IPS-NIHi11 (cell line): ENCODE results near the gene LCAT.
"Not testable (repeated sequence)": the region's sequence is repeated elsewhere in the genome, so short reads cannot be mapped to it uniquely, and the experiment has no call there.

ENCODE experiments used
- DNase-seq: peaks from one replicate; pipeline ENCODE4 v3.0.0; 2012; ENCODE audit warnings: mixed read lengths, low spot score

Gene LCAT

DNA sequence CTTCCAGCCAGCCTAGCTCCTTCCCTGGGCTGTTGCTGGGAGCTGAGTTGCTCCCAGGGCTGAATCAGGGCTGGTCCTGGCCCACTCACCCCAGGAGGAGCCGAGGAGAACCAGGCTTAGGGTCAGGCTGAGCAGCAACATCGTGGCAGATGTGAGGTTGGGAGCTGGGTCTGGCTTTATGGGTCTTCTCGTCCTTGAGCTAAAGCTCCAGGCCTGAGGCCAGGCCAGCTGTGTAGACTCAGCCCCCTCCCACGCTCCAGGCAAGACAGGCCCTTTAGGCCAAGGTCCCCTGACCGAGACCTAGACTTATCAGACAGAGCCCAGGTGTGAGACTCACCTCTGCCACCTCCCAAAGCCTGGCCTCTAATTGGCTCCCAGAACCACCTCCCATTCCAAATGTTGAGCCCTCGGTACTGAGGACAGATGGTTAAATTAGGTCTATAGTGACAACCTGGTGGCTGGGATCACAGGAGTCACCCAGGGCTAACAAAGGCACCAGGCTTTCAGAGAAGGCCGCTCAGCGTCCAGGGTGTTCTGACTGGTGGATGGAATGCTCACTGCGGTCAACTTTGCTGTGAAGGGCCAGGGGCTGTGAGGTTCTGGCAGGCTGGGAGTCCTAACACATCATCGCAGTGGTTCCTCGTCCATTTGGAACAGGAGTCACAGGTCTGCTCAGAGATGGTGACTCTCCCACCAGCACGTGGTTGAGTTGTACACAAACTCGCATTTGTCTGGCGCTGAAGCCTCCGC, 12.0 kb downstream of the LCAT start, which contains the start of gene CTRL:
Gene CTRL, minus strand, starts transcription at position 151 of the 750 bp plus-strand sequence. Its CDS starts 10 bp downstream, at position 141.
- DNase-seq = no peak

DNA sequence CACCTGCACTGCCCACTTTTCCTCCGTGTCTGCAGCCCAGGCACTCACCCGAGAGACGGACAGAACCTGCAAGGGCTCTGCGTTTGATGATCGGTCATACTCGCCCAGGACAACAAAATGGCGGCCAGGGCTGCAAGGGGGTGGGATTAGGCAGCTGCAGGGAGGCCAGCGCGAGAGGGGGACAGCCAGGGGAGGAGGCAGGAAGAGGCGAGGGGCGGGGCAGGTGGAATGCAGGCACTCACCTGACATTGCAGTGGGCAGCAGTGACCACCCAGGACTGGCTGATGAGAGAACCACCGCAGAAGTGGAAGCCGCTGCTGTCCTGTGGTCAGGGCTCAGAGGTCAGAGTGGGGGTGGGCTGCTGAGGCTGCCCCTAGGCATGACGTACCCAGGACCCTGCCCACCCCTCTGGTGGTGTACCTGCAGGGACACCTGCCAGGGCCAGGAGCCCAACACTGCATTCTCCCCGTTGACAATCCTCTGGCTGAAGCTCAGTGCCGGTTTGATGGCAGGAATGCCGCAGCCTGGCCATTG, 13.2 kb downstream of the LCAT start:
- no peak for DNase-seq

DNA sequence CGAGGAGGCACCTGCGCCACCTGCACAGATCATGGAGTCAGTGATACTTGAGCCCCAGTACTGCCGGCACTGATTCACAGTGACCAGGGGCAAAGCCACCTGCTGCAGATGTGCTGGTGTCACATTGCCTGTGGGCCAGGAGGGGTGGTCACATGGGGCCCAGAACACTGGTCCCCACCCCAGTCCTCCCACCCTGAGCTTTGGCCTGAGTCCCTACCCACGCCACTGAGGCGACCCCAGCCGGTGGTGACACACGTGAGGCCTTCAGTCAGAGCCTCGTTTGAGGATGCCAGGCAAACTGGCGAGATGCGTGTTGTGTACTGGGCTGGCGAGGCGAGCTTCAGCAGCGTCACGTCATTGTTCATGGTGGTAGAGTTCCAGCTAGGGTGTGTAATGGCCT, 13.7 kb downstream of the LCAT start:
- DNase-seq = no peak

DNA sequence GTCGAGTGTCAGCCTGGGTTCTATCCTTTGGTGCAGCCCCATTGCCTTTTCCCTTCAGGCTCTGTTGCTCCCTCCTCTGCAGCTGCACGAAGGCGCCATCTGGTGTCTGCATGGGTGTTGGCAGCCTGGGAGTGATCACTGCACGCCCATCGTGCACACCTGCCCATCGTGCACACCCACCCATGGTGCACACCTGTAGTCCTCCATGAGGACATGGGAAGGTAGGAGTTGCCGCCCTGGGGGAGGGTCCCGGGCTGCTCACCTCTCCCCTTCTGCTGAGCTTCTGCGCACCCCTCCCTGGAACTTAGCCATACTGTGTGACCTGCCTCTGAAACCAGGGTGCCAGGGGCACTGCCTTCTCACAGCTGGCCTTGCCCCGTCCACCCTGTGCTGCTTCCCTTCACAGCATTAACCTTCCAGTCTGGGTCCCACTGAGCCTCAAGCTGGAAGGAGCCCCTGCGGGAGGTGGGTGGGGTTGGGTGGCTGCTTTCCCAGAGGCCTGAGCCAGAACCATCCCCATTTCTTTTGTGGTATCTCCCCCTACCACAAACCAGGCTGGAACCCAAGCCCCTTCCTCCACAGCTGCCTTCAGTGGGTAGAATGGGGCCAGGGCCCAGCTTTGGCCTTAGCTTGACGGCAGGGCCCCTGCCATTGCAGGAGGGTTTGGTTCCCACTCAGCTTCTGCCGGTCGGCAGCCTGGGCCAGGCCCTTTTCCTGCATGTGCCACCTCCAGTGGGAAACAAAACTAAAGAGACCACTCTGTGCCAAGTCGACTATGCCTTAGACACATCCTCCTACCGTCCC, 15.2 kb downstream of the LCAT start:
- peak; percentile 90 for DNase-seq

DNA sequence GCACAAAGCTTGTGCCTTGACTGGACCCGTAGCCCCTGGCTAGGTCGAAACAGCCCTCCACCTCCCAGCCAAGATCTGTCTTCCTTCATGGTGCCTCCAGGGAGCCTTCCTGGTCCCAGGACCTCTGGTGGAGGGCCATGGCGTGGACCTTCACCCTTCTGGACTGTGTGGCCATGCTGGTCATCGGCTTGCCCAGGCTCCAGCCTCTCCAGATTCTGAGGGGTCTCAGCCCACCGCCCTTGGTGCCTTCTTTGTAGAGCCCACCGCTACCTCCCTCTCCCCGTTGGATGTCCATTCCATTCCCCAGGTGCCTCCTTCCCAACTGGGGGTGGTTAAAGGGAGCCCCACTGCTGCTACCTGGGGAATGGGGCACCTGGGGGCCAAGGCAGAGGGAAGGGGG, 15.8 kb downstream of the LCAT start:
- no peak for DNase-seq

DNA sequence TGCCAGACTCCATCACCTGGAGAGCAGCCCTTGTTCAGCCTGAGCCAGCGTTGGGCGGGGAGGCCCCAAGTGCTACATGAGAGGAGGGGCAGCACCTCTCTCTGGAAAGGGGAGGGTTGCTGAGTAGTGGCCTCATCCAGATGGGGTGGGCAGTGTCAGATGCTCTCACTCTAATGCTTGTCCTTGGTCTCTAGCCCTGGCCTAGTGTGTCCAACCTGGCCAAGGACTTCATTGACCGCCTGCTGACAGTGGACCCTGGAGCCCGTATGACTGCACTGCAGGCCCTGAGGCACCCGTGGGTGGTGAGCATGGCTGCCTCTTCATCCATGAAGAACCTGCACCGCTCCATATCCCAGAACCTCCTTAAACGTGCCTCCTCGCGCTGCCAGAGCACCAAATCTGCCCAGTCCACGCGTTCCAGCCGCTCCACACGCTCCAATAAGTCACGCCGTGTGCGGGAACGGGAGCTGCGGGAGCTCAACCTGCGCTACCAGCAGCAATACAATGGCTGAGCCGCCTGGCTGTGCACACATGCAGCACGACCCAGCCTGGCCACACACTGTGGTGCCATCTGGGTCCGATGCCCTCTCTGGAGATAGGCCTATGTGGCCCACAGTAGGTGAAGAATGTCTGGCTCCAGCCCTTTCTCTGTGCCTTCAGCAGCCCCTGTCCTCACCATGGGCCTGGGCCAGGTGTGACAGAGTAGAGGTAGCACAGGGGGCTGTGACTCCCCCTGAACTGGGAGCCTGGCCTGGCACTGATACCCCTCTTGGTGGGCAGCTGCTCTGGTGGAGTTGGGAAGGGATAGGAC, 16.6 kb downstream of the LCAT start:
- no peak for DNase-seq

DNA sequence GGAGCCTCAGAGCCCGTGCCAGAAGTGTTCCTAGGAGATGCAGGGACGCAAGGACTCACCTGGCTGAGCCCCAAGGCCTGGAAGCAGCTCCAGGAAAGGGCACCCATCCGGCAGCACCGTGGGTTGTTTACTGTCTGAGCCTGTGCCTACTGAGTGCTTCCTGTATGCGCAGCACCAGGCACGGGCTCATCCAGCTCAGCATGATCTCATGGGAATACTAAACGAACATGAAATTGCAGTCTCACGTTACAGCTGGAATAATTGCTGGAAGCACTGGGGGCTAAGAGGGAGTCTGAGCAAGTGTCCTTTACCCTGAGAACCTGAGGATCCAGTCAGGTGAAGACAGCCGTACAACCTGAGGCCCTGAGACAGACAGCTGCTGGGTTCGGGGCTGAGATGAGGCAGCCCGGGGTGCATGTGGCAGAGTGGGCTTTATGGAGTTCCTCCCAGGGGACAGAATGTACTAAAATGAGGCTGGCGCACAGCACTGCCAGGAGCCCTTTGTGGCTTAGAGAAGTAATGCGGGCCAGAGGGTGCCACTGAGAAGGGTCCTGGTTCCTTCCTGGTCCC, 17.7 kb downstream of the LCAT start:
- peak; percentile 55 for DNase-seq

DNA sequence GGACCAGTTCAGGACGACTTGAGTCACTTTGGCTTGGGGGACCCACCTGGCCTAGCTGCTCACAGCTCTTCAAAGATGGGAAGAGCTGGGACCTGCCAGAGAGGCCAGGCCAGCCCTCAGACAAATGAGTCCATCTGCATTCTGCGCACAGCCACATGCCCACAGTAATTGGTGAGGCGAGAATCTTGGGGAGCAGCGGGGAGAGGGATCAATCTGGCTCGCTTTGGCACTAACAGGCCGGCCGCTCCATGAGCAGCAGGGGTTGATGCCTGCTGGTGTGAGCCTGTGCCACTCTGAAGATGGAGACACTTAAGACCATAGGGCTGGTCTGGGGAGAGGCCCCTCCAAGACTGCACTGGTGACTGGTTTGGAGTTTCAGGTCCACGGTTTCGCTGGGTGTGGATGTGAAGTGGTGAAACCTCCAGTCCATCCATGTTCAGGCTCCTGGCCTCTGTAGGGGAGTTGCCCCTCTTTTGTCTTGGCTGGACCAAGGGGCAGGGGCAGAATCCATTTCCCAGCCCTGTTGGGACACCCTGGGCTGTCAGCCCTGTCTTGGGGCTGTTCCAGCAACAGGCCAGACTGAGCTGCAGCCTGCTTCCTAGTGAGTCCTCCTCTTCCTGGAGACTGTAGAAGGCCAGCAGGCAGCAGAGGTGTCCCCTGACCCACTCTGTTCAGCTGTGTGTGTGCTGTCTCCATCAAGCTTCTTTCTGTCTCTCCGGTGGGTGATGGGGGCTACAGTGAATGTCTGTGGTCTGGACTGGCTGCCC, 19.6 kb downstream of the LCAT start:
- no peak for DNase-seq

DNA sequence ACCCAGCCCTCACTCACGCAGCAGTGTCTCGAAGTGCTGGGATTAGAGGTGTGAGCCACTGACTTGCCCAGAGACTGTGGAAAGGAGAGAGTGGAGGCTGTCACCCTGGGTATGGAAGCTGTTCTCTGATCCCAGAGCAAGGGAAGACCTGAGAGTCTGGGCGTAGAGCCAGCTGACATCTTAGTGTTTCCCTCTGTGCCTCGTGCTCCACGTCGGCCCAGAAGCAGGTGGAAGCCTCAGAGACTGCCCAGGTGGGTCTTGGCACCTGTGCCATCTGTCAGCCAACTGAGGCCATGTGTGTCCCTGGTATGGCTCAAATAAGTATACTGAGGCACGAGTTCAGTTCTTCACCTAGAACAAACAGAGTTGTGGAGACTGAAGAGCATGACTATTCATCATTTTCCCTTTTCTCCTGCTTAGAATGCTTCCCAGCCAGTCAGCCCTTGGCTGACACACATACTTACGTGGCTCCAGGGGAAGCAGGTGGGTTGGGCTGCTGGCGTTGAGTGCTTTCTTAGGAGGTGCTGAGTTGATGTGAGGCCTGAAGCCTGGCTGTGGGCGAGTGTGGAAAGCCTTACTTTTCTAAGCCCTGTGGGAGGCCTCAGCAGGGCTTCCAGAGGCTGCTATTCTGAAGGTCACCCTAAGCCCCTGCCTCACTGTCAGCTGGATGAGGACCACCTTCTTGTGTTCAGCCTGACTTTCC, 20.4 kb downstream of the LCAT start:
- no peak for DNase-seq

DNA sequence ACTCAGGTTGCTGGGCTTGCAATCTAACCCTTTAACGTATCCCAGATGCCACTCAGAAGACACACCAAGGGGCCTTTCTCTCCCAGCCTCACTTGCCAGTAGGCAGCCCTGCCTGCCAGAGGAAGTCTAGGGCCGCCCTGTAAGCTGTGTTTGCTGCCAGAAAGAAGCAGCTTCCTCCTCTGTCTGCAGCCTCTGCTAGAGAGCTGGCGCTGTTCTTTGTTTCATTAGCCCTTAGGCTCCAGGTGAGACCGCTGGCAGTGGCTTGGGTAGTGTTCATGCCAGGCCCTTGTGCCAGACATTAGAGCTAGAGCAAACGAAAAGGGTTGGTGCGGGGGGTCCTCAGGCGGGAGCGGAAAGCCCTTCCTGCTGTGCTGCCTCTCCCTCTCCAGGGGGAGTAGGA, 21.2 kb downstream of the LCAT start:
- no peak for DNase-seq

DNA sequence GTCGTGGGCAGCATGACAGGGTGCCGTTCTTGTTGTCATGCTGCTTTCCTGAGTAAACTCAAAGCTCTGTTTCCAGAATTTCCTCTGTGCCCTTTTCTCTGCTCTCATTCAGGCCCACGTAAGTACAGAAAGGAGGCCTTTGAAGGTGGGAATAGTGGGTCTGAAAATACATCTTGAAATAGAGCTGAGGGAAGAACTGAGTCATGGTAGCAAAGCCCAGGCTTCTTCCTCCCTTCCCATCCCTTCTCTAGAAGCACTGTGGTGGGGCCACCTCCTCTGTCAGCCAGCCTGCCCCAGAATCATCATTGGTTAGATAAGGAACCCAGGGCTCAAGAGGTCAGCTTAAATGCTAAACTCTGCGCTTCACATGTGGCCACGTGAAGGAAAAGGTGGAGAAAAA, 21.7 kb downstream of the LCAT start:
- DNase-seq = no peak

DNA sequence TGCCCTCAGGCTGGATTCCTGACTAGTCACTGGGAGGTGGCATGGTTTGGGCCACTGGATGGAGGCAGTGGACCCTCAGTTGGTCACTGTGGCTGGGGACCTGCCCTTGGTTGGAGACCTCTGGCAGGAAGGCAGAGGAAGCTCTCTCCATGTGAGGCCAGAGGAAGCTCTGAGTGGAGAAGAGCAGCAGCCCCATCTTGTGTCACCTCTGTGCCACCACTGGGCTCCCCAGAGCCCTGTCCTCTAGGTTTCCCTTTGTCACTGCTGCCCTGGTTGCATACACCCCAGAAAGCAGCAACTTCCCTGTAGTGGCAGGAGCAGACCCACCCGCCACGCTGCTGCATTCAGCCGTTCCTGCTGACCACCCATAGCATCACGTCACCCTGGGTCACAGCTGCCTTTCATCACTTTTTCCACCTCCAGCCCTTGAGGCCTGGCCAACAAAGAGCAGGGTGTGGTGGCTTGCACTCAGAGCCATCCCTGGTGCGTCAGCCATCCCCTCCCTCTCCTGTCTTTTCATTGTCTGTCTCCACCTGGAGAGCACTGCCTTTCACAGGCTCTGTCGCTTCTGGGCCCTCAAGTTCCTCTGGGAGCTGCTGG, 24.2 kb downstream of the LCAT start:
- DNase-seq = no peak

DNA sequence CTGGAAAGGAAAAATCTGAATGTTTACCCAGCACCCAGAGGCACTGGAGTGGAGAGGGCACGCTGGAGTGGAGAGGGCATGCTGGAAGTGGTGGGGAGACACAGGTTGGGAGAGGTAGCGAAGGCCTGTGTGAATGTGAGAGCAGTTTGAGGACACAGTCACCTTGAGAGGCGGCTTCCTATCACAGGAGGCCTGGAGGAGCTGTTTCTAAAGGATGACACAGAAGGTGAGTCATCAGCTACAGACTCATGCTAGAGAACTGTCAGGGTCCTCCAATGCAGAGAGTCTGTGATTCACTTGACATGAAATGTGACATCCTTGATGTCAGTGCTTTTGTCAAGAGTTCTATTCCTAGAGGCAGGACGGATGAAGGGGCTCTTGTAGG, 26.1 kb downstream of the LCAT start:
- no peak for DNase-seq

DNA sequence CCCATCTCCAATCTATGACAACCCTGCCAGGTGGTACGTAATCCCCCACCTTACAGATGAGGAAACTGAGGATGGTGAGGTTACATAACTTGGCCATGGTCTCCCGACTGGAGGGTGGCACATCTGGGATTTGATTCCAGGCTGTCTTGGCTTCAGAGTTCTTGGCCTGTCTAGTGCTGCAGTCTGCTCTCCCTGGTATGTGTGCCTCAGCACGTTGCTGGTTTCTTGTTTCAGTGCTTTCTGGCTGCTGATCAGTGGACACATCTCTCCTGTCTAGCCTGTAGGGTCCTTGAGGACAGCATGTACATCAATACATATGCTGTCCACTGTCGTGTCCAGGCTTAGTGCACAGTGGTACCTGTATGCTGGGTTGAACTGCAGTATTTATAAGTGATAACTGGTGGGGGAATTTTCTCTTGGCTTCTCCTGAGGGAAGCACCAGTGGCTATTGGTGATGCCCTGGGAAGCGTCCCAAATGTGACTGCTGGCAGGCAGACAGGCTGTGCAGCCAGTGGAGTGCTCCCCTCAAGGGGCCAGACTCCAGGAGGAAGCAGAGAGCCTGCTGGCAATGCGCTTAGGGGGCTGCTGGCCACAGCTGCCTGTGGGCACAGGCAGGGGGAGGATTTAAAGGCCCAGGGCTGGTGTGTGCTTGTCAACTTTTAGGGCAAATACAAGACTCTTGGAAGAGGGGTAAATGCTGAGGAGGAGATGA, 26.6 kb downstream of the LCAT start:
- no peak for DNase-seq

DNA sequence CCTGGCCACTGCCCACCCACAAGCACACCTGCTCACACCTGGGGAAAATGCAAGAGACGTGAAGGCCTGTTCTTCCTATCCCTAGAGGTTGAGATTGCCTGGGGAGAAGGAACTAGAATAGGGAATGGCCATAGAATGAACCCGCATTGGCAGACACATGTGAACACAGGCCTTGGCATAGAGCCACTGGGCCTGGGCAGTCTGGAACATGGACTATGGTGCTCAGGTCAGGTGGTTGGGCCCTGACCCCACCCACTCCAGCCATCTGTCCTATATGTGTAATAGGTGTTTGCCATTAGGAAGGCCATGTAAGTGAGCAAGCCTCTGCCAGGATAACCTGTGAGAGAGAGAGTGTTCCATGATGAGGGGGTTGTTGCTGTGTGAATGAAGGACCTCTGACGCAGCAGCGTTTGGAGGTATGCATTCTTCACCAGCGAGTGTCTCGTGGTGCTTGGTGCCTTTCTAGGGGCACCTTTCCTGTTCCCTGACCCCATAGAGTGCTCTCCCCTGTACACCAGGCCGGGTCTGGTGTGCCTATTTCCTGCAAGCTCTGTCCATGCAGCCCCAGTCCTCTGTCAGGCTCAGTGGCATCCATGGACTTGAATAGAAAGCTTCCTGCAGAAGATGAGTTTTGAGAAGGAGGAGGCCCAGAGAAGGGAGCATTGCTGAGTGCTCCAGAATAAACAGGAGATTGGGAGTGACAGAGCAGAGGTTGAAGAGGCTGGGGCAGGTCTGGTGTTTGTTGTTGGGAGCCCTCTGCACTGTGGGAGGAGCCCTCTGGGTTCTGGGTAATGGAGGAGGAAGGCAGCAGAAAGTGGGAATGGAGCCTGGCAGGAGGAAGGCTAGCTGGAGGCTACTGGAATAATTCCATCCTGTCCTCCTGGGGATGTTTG, 27.8 kb downstream of the LCAT start:
- DNase-seq = no peak

DNA sequence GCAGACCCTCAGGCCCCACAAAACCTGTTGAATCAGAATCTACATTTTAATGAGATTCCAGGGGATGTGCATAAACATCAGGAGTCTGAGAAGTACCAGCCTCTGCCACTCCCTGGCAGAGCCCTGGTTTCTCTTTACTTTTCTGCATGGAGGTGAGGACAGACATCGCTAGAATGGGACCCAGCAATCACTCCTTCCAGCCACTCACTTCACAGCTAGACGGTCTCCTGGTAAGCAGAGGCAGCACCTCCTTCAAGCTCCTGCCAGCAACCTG, 28.5 kb downstream of the LCAT start:
- DNase-seq = not testable (repeated sequence)

DNA sequence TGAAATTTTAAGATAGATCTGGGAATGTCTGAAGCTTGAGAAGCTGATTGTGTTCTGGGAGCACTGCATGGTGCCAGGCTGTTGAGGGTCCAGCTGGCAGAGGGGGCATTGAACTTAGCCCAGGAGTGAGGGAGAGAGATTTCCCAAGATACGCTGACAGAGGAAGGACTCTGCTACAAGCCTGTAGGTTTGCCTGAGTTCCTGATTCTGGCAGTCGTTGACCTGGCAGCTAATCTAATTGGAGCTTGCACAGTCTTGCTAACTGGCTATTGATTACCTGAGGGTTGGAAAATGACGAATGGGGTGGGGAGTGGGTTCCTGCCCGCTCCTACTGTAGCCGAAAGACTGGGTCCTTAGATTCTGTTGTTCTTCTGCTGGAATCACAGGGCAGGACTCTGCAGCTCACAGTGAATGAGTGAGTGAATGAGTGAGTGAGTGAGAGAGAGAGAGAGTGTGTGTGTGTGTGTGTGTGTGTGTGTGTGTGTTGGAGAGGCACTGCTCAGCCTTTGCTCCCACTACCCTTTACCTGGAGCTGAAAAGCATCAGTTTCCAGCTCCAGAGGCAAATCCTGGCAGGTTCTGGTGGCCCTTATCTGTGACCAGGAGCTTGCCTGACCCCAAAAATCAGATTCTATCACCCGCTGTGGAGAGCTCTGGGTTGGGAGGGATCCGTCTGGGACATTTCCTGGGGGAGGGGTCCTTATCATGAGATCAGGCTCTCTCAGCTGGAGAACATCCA, 29.0 kb downstream of the LCAT start:
- DNase-seq = no peak

DNA sequence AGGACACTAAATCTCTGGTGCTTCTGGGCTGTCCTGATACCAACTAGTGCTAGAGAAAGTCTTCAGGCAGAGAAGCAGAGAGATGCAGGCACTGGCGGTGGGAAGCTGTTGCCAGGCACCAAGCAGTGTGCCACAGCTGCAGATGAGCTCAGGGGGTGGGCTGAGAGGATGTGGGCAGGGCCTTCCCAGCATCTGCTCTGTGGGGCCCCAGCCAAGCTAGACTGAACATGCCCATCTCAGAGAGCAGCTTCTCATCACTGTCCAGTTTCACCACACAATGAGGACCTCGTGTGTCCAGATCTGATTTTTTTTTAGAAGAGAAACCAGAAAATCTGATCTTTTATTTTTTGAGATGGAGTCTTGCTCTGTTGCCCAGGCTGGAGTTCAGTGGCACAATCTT, 33.8 kb downstream of the LCAT start:
- no peak for DNase-seq
